Brain microvascular endothelial cell (primary cell): Measurements from ENCODE around the gene VPS26B.
"Not testable (repeated sequence)": the region's sequence is repeated elsewhere in the genome, so short reads cannot be mapped to it uniquely, and the experiment has no call there.

ENCODE experiments used
- DNase-seq: peaks from one replicate; pipeline ENCODE4 v3.0.0-alpha.2; 2020
- H3K27ac ChIP-seq: fragments of 250-450 bp; sonication (Bioruptor Pico); 2 replicates; pipeline ENCODE4 v1.5.1; 2020; ENCODE audit warnings: mild to moderate bottlenecking, moderate library complexity
- H3K27me3 ChIP-seq: fragments of 250-450 bp; sonication (Bioruptor Pico); replicated peaks from 2 replicates; pipeline ENCODE4 v1.5.1; 2020; ENCODE audit warnings: mild to moderate bottlenecking
- H3K36me3 ChIP-seq: fragments of 250-450 bp; sonication (Bioruptor Pico); replicated peaks from 2 replicates; pipeline ENCODE4 v1.5.1; 2020; ENCODE audit warnings: mild to moderate bottlenecking
- H3K4me3 ChIP-seq: 2 replicates; pipeline ENCODE4 v1.5.1; 2011; ENCODE audit warnings: low read depth, mild to moderate bottlenecking, control low read depth, low read length, moderate library complexity
- CTCF ChIP-seq: IDR thresholded peaks from 2 replicates; pipeline ENCODE4 v1.5.1; 2011; ENCODE audit warnings: low read depth, mild to moderate bottlenecking, moderate library complexity, low read length, control low read depth, inconsistent platforms; ENCODE audit errors: missing control alignments
- in situ Hi-C: cut with HindIII; loops from 2 replicates; pipeline ENCODE4 v1.10.0; 2017; ENCODE audit warnings: low sequenced_read_pairs, low pct_ligation_motif_present

VPS26B gene

DNA sequence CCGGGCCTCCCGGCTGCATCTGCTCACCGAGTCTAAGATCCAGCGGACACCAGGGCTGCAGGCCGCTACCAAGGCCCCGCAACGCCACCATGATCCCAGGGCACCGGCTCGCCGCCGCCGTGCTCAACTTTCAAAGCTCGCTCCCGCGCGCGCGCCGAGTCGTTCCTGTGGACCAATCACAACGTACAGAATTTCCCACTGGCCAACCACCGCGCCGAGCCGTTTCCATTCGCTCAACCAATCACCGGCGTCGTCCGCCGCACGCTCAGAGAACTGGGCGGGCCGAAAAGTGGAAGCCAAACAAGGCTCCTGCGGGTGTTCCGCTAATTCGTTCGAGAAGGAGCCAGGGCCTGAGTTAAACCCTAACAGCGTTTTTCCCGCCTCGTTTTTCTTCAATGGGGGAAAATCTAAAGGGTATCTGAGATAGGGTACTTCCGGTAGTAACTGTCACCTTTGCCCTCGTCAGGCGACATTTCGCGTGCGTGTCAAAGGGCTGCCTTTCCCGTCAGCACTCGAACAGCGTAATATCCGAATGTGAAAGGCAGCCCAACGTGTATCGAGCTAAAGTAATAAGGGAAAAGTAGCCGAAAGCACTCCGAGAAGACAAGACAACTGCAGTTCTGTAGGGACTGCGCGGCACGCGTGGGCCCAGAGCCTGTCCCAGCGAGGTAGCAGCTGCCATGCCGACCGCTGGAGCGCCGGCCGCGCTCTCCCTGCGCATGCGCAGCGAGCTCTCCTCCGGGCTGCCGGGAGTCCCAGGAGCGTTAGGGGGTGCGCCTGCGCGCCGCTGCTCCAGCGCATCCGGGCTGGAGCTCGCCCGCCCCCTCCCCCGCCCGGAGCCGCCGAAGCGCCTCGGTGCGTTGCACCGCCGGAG is at the start of gene VPS26B, which contains the start of gene NCAPD3:
VPS26B (plus strand) TSS at position 836 of the 874 bp plus-strand sequence. CDS start 452 bp downstream, outside the sequence.
NCAPD3 (minus strand) TSS at position 132 of the 874 bp plus-strand sequence; CDS start at position 91, 41 bp downstream.
- H3K27me3 ChIP-seq: no peaks in the 10 kb centered on the region
- TF ChIP-seq CTCF: no peak
- H3K4me3 ChIP-seq: peak within 1 kb of the TSS; percentile 83
- peak; percentile 97 for DNase-seq
- H3K36me3 ChIP-seq: peaks cover 1% of the 10 kb centered on the region
- peak within 1 kb of the TSS; percentile 70 for H3K27ac ChIP-seq
- in situ Hi-C loops: no loop called here

GRCh38 chr11:134176284-134176683 is 48.2 kb upstream of the VPS26B start:
- Histone ChIP-seq H3K27me3 (no peaks in the 10 kb centered on the region), H3K4me3 (no peak overlapping the region), H3K36me3 (peaks cover 12% of the 10 kb centered on the region), H3K27ac (no peak overlapping the region)
- no peak for TF ChIP-seq CTCF
- no peak for DNase-seq
- in situ Hi-C loops: no loop called here

- Histone ChIP-seq H3K27ac (no peak overlapping the region), H3K36me3 (peaks cover 12% of the 10 kb centered on the region), H3K4me3 (no peak overlapping the region), H3K27me3 (no peaks in the 10 kb centered on the region)
- DNase-seq: no peak
- TF ChIP-seq CTCF: no peak
- in situ Hi-C loops: no loop called here
Measured at GRCh38 chr11:134178032-134178674, 46.3 kb upstream of the VPS26B start.

GRCh38 chr11:134181707-134182106 is 42.8 kb upstream of the VPS26B start:
- Histone ChIP-seq H3K36me3 (peaks cover 14% of the 10 kb centered on the region), H3K27me3 (no peaks in the 10 kb centered on the region), H3K4me3 (no peak overlapping the region), H3K27ac (no peak overlapping the region)
- no peak for DNase-seq
- no peak for TF ChIP-seq CTCF
- in situ Hi-C loops: no loop called here

DNA sequence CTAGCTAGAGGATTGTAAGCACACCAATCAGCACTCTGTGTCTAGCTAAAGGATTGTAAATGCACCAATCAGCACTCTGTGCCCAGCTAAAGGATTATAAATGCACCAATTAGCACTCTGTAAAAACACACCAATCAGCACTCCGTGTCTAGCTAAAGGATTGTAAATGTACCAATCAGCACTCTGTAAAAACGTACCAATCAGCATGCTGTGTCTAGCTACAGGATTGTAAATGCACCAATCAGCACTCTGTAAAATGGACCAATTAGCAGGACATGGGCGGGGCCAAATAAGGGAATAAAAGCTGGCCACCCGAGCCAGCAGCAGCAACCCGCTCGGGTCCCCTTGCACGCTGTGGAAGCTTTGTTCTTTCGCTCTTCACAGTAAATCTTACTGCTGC is 36.4 kb upstream of the VPS26B start:
- in situ Hi-C loops, H3K4me3 ChIP-seq, H3K27me3 ChIP-seq, H3K27ac ChIP-seq, DNase-seq: not testable (repeated sequence)
- peaks cover 21% of the 10 kb centered on the region for H3K36me3 ChIP-seq

- no peak for TF ChIP-seq CTCF
- no peak for DNase-seq
- Histone ChIP-seq H3K27me3 (no peaks in the 10 kb centered on the region), H3K27ac (no peak overlapping the region), H3K36me3 (peaks cover 20% of the 10 kb centered on the region), H3K4me3 (no peak overlapping the region)
- in situ Hi-C loops: no loop called here
Measured at GRCh38 chr11:134196756-134197155, 27.7 kb upstream of the VPS26B start.
